Sigmoid colon (tissue), 7 donors: ENCODE data around the gene PRR3. TPM values are rescaled to one million over a fixed set of nuclear protein-coding genes. Genes with fewer than 3 reads are reported as not detected.

Experiments
- DNase-seq: peaks from one replicate; pipeline ENCODE4 v3.0.0-alpha.2; 2019
- H3K27ac ChIP-seq, 4 donors: fragments of 200-600 bp; sonication (generic); one replicate each; pipeline ENCODE4 v1.5.1; 2016 to 2019; ENCODE audit warnings: mild to moderate bottlenecking in 1 of 4
- H3K27me3 ChIP-seq, 3 donors: fragments of 200-600 bp; sonication (generic); one replicate each; pipeline ENCODE4 v1.5.1; 2019; ENCODE audit warnings: mild to moderate bottlenecking in 1 of 3
- H3K36me3 ChIP-seq, 4 donors: fragments of 200-600 bp; sonication (generic); one replicate each; pipeline ENCODE4 v1.5.1; 2016 to 2019
- H3K4me1 ChIP-seq, 4 donors: fragments of 200-600 bp; sonication (generic); one replicate each; pipeline ENCODE4 v1.5.1; 2017 to 2019
- H3K4me3 ChIP-seq, 4 donors: fragments of 200-600 bp; sonication (generic); one replicate each; pipeline ENCODE4 v1.5.1; 2017 to 2019; ENCODE audit warnings: mild to moderate bottlenecking in 2 of 4, moderate library complexity in 1 of 4
- H3K9me3 ChIP-seq, 4 donors: fragments of 200-600 bp in 3 of 4; sonication (generic) in 3 of 4; one replicate each; pipeline versions ENCODE4 v1.5.1 to v1.6.1; 2013 to 2019
- CTCF ChIP-seq, 4 experiments: fragments of 450-650 bp in 3 of 4; fragments of 200-600 bp in 1 of 4; IDR thresholded peaks; one replicate each; pipeline ENCODE4 v1.5.1; 2016 to 2019; ENCODE audit warnings: antibody characterized with exemption in 4 of 4, mild to moderate bottlenecking in 3 of 4, moderate library complexity in 2 of 4
- EP300 ChIP-seq, 4 donors: sonication (generic); formaldehyde crosslinking; IDR thresholded peaks; one replicate each; pipeline ENCODE4 v1.6.1; 2017; ENCODE audit warnings: antibody characterized with exemption in 4 of 4
- POLR2A ChIP-seq, 2 donors: fragments of 450-650 bp; IDR thresholded peaks; one replicate each; pipeline ENCODE4 v1.6.1; 2016; ENCODE audit warnings: antibody characterized with exemption in 2 of 2, mild to moderate bottlenecking in 2 of 2, moderate library complexity in 2 of 2
- POLR2AphosphoS5 ChIP-seq, 4 donors: sonication (generic); formaldehyde crosslinking; IDR thresholded peaks; one replicate each; pipeline ENCODE4 v1.6.1; 2017; ENCODE audit warnings: antibody characterized with exemption in 4 of 4
- WGBS, 2 donors: extraction: QIAGEN DNeasy Blood & Tissue Kit; methylation state at CpG; one replicate each; pipeline ENCODE4 v1.1.7; 2013; 5-methylcytosine and 5-hydroxymethylcytosine counted together
- intact Hi-C: fragments of 100-400 bp; cut with DNase I; formaldehyde crosslinking; loops from one replicate; pipeline ENCODE4 v1.15.1; 2023
- polyA plus RNA-seq, 3 donors: library from polyadenylated mRNA; stranded (reverse); fragments of 200-250 nt; gene quantifications; one replicate each; pipeline ENCODE4 v1.2.3, GENCODE V29; 2013
- small RNA-seq, 3 donors: library from RNA; depleted of rRNA; stranded (forward); fragments of <200 nt; gene quantifications; one replicate each; pipeline ENCODE3, GENCODE V24; 2016
- total RNA-seq, 4 donors: library from RNA; depleted of rRNA; stranded (reverse); fragments of >200 nt; gene quantifications; one replicate each; pipeline ENCODE4 v1.1.0, GENCODE V29; 2016
- donor health status: healthy with polysubstance abuse.
- donor health status: Bipolar disorder and iron deficiency.
- donor health status: healthy.

Gene PRR3
- total and polyA plus RNA-seq, 7 donors: 2.8 to 21.1 (median 3.9) TPM

GRCh38 chr6:30611150-30611855 lies 54.2 kb downstream of the PRR3 start:
- Histone ChIP-seq H3K27me3 (no peaks in the 10 kb centered on the region), H3K4me3 (no peak overlapping the region), H3K4me1 (peaks cover 0 to 56% (median 48%) of the 10 kb centered on the region in 4 donors), H3K36me3 (peaks cover 33 to 40% (median 33%) of the 10 kb centered on the region in 4 donors), H3K9me3 (no peaks in the 10 kb centered on the region), H3K27ac (peak overlapping the region; percentile 5 to 98 (median 55))
- peak; percentile 53 for DNase-seq
- 84 to 85% methylated on average over 9 of the region's 9 CpGs for WGBS, 2 donors
- intact Hi-C loops: loop anchor here (10.0 kb wide), 1 partner anchor 1213 kb away; the partner anchor contains the start of gene HSPA1B
- TF ChIP-seq CTCF (IDR thresholded peaks at IDR 0.05): no peak
- peak in 2 of 4 donors; percentile 1 to 18 for TF ChIP-seq POLR2AphosphoS5 (IDR thresholded peaks at IDR 0.05)
- TF ChIP-seq EP300 (IDR thresholded peaks at IDR 0.05): no peak

GRCh38 chr6:30611856-30612194 lies 54.7 kb downstream of the PRR3 start:
- WGBS, 2 donors: 74 to 88% methylated on average over 2 of the region's 2 CpGs
- Histone ChIP-seq H3K9me3 (no peaks in the 10 kb centered on the region), H3K27ac (peak overlapping the region; percentile 89 to 98 (median 95)), H3K4me3 (no peak overlapping the region), H3K27me3 (no peaks in the 10 kb centered on the region), H3K36me3 (peaks cover 32 to 40% (median 33%) of the 10 kb centered on the region in 4 donors), H3K4me1 (peaks cover 0 to 56% (median 48%) of the 10 kb centered on the region in 4 donors)
- no peak for DNase-seq
- intact Hi-C loops: loop anchor here (10.0 kb wide), 1 partner anchor 1213 kb away; the partner anchor contains the start of gene HSPA1B
- TF ChIP-seq POLR2AphosphoS5 (IDR thresholded peaks at IDR 0.05) (peak in 1 of 4 donors; percentile 1), CTCF (IDR thresholded peaks at IDR 0.05) (no peak)

- Histone ChIP-seq H3K4me3 (no peak overlapping the region), H3K36me3 (peaks cover 29 to 36% (median 31%) of the 10 kb centered on the region in 4 donors), H3K27me3 (no peaks in the 10 kb centered on the region), H3K9me3 (no peaks in the 10 kb centered on the region), H3K4me1 (peaks cover 0 to 56% (median 48%) of the 10 kb centered on the region in 4 donors), H3K27ac (peak overlapping the region; percentile 89 to 98 (median 95))
- WGBS, 2 donors: 77 to 89% methylated on average over 1 of the region's 1 CpG
- no peak for DNase-seq
- TF ChIP-seq POLR2A (IDR thresholded peaks at IDR 0.05) (no peak), EP300 (IDR thresholded peaks at IDR 0.05) (no peak), CTCF (IDR thresholded peaks at IDR 0.05) (peak in 2 of 4 experiments; percentile 16 to 23), POLR2AphosphoS5 (IDR thresholded peaks at IDR 0.05) (peak in 2 of 4 donors; percentile 2 to 3)
- intact Hi-C loops: loop anchor here (10.0 kb wide), 1 partner anchor 1213 kb away; the partner anchor contains the start of gene HSPA1B
These were observed 55.1 kb downstream of the PRR3 start for GRCh38 chr6:30612213-30612612.

- DNase-seq: peak; percentile 63
- TF ChIP-seq POLR2AphosphoS5 (IDR thresholded peaks at IDR 0.05): peak in 2 of 4 donors; percentile 17 to 50
- peak in 1 of 2 donors; percentile 5 for TF ChIP-seq POLR2A (IDR thresholded peaks at IDR 0.05)
- no peak for TF ChIP-seq CTCF (IDR thresholded peaks at IDR 0.05)
- H3K27me3 ChIP-seq: no peaks in the 10 kb centered on the region
- 75 to 78% methylated on average over 6 of the region's 6 CpGs for WGBS, 2 donors
- intact Hi-C loops: loop anchor here (10.0 kb wide), 1 partner anchor 1212 kb away; the partner anchor contains the start of gene HSPA1B
- no peak overlapping the region for H3K4me3 ChIP-seq
- peaks cover 0 to 56% (median 48%) of the 10 kb centered on the region in 4 donors for H3K4me1 ChIP-seq
- peak overlapping the region; percentile 89 to 98 (median 95) for H3K27ac ChIP-seq
- no peaks in the 10 kb centered on the region for H3K9me3 ChIP-seq
- H3K36me3 ChIP-seq: peaks cover 23 to 31% (median 25%) of the 10 kb centered on the region in 4 donors
These were observed 55.7 kb downstream of the PRR3 start for GRCh38 chr6:30612687-30613248.

Small RNAs within 50 kb of the gene (small RNA-seq; reads per million reads assigned to genes)
- gene MIR877: 2.9 to 5.7 (median 4.5) reads per million in 3 donors

Other genes starting within 250 kb of the PRR3 start
- 10 to 100 TPM; 11.9 to 23.2 (median 14.4) TPM for gene TRIM39, start 230.4 kb upstream of the PRR3 start, total RNA-seq
- 10 to 100 TPM in 1 of 3 donors, 1 to 10 TPM in 2; 5.1 to 11.2 (median 7.2) TPM for gene TRIM39, start 230.4 kb upstream of the PRR3 start, polyA plus RNA-seq
- 100 to 1,000 TPM; 134 to 150 (median 141) TPM for gene RPP21, start 212.1 kb upstream of the PRR3 start, total RNA-seq
- 10 to 100 TPM; 74.7 to 86.8 (median 76.3) TPM for gene RPP21, start 212.1 kb upstream of the PRR3 start, polyA plus RNA-seq
- 100 to 1,000 TPM; 323 to 462 (median 387) TPM for gene HLA-E, start 67.8 kb upstream of the PRR3 start, total RNA-seq
- gene HLA-E, start 67.8 kb upstream of the PRR3 start, polyA plus RNA-seq: 100 to 1,000 TPM; 139 to 753 (median 181) TPM
- gene GNL1, start 806 bp upstream of the PRR3 start, total RNA-seq: 10 to 100 TPM; 31.6 to 36.3 (median 33.7) TPM
- 10 to 100 TPM; 27.7 to 50.6 (median 43.2) TPM for gene GNL1, start 806 bp upstream of the PRR3 start, polyA plus RNA-seq
- 10 to 100 TPM; 26.9 to 38.8 (median 33.6) TPM for gene ABCF1, start 14.1 kb downstream of the PRR3 start, total RNA-seq
- gene ABCF1, start 14.1 kb downstream of the PRR3 start, polyA plus RNA-seq: 10 to 100 TPM; 17.4 to 46.7 (median 25.4) TPM
- 10 to 100 TPM; 18.5 to 30.2 (median 28.3) TPM for gene PPP1R10, start 59.9 kb downstream of the PRR3 start, total RNA-seq
- gene PPP1R10, start 59.9 kb downstream of the PRR3 start, polyA plus RNA-seq: 10 to 100 TPM; 13.8 to 30.6 (median 18.7) TPM
- 10 to 100 TPM; 36.3 to 58.9 (median 48.4) TPM for gene MRPS18B, start 60.5 kb downstream of the PRR3 start, total RNA-seq
- gene MRPS18B, start 60.5 kb downstream of the PRR3 start, polyA plus RNA-seq: 10 to 100 TPM; 74.5 to 81.2 (median 78.6) TPM
- 1 to 10 TPM; 2.6 to 7.2 (median 4.8) TPM for gene ATAT1, start 69.6 kb downstream of the PRR3 start, total RNA-seq
- 1 to 10 TPM; 3.0 to 8.5 (median 4.2) TPM for gene ATAT1, start 69.6 kb downstream of the PRR3 start, polyA plus RNA-seq
- gene C6orf136, start 89.8 kb downstream of the PRR3 start, total RNA-seq: 10 to 100 TPM in 2 of 4 donors, 1 to 10 TPM in 2; 7.8 to 36.7 (median 20.7) TPM
- 10 to 100 TPM; 51.1 to 60.8 (median 52.3) TPM for gene C6orf136, start 89.8 kb downstream of the PRR3 start, polyA plus RNA-seq
- 10 to 100 TPM; 18.0 to 22.8 (median 21.3) TPM for gene DHX16, start 115.7 kb downstream of the PRR3 start, total RNA-seq
- gene DHX16, start 115.7 kb downstream of the PRR3 start, polyA plus RNA-seq: 10 to 100 TPM; 21.6 to 34.2 (median 25.2) TPM
- 10 to 100 TPM; 32.6 to 69.8 (median 39.0) TPM for gene PPP1R18, start 129.3 kb downstream of the PRR3 start, total RNA-seq
- gene PPP1R18, start 129.3 kb downstream of the PRR3 start, polyA plus RNA-seq: 10 to 100 TPM; 15.0 to 51.2 (median 27.6) TPM
- gene NRM, start 133.7 kb downstream of the PRR3 start, total RNA-seq: 1 to 10 TPM; 2.4 to 9.7 (median 5.0) TPM
- gene NRM, start 133.7 kb downstream of the PRR3 start, polyA plus RNA-seq: 10 to 100 TPM in 1 of 3 donors, 1 to 10 TPM in 2; 1.8 to 13.8 (median 2.8) TPM
- 10 to 100 TPM in 1 of 4 donors, 1 to 10 TPM in 3; 5.4 to 16.1 (median 6.7) TPM for gene MDC1, start 160.0 kb downstream of the PRR3 start, total RNA-seq
- gene MDC1, start 160.0 kb downstream of the PRR3 start, polyA plus RNA-seq: 10 to 100 TPM in 1 of 3 donors, 1 to 10 TPM in 2; 1.8 to 17.4 (median 3.7) TPM
- 100 to 1,000 TPM; 245 to 287 (median 267) TPM for gene TUBB, start 163.1 kb downstream of the PRR3 start, total RNA-seq
- gene TUBB, start 163.1 kb downstream of the PRR3 start, polyA plus RNA-seq: 100 to 1,000 TPM in 2 of 3 donors, 10 to 100 TPM in 1; 96.1 to 306 (median 111) TPM
- gene FLOT1, start 185.4 kb downstream of the PRR3 start, total RNA-seq: 100 to 1,000 TPM; 141 to 206 (median 160) TPM
- gene FLOT1, start 185.4 kb downstream of the PRR3 start, polyA plus RNA-seq: 100 to 1,000 TPM; 174 to 194 (median 188) TPM
- gene IER3, start 187.3 kb downstream of the PRR3 start, total RNA-seq: 10 to 100 TPM; 20.1 to 65.3 (median 21.9) TPM
- 100 to 1,000 TPM; 133 to 193 (median 153) TPM for gene IER3, start 187.3 kb downstream of the PRR3 start, polyA plus RNA-seq